Smooth muscle cell of the coronary artery (primary cell): ENCODE measurements around the gene TYMS. TPM values are rescaled to one million over a fixed set of nuclear protein-coding genes. Genes with fewer than 3 reads are reported as not detected.

Source experiments
- total RNA-seq: library from RNA; depleted of rRNA; stranded (reverse); fragments of >200 nt; gene quantifications from 2 replicates; pipeline ENCODE4 v1.2.3, GENCODE V29; 2014; ENCODE audit warnings: low replicate concordance

Gene TYMS
- 8.2 and 14.7 TPM in 2 replicates for total RNA-seq

DNA sequence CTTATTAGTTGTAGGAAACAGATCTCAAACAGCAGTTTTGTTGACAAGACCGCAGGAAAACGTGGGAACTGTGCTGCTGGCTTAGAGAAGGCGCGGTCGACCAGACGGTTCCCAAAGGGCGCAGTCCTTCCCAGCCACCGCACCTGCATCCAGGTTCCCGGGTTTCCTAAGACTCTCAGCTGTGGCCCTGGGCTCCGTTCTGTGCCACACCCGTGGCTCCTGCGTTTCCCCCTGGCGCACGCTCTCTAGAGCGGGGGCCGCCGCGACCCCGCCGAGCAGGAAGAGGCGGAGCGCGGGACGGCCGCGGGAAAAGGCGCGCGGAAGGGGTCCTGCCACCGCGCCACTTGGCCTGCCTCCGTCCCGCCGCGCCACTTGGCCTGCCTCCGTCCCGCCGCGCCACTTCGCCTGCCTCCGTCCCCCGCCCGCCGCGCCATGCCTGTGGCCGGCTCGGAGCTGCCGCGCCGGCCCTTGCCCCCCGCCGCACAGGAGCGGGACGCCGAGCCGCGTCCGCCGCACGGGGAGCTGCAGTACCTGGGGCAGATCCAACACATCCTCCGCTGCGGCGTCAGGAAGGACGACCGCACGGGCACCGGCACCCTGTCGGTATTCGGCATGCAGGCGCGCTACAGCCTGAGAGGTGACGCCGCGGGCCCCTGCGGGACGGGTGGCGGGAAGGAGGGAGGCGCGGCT, at the start of gene TYMS:
TSS of gene TYMS (plus strand) at position 343 of the 690 bp plus-strand sequence. CDS start at position 433, 90 bp downstream.

GRCh38 chr18:712401-713134, 55.1 kb downstream of the TYMS start, which contains the start of gene ENOSF1:
ENOSF1 (minus strand) TSS chr18:712630; CDS start chr18:712587, 43 bp downstream.

Other genes starting within 250 kb of the TYMS start
- gene COLEC12, start 157.0 kb upstream of the TYMS start, total RNA-seq: 49.6 and 58.5 TPM in 2 replicates
- not detected in 2 replicates for gene CETN1, start 77.3 kb upstream of the TYMS start, total RNA-seq
- gene CLUL1, start 60.7 kb upstream of the TYMS start, total RNA-seq: 0.38 TPM in 1 of 2 replicates, not detected in the other
- 16.8 and 67.7 TPM in 2 replicates for gene ENOSF1, start 55.0 kb downstream of the TYMS start, total RNA-seq
- gene YES1, start 154.6 kb downstream of the TYMS start, total RNA-seq: 22.7 and 137 TPM in 2 replicates
- under 0.01 TPM in 1 of 2 replicates, not detected in the other for gene ADCYAP1, start 247.2 kb downstream of the TYMS start, total RNA-seq